HG02943 (cell line): ENCODE measurements around the gene CISD3.
"Not testable (repeated sequence)": the region's sequence is repeated elsewhere in the genome, so short reads cannot be mapped to it uniquely, and the experiment has no call there.

Source experiments
- ATAC-seq: cut with Tn5 transposase; IDR thresholded peaks from one replicate; pipeline ENCODE4 v1.9.1; 2021; ENCODE audit warnings: mild to moderate bottlenecking, low read depth, moderate library complexity; ENCODE audit not compliant: unreplicated experiment

Gene CISD3

GRCh38 chr17:38725066-38725465 is 5.1 kb upstream of the CISD3 start:
- no peak for ATAC-seq

- ATAC-seq, result not testable (repeated sequence)
These were observed 4.0 kb upstream of the CISD3 start for GRCh38 chr17:38726145-38726544.

- no peak for ATAC-seq
These were observed 2.4 kb upstream of the CISD3 start for GRCh38 chr17:38727736-38728135.

GRCh38 chr17:38728290-38728831 is 1.8 kb upstream of the CISD3 start:
- ATAC-seq, result no peak

- no peak for ATAC-seq
These were observed 714 bp upstream of the CISD3 start for GRCh38 chr17:38729368-38729885.

- no peak for ATAC-seq
These were observed 612 bp downstream of the CISD3 start for GRCh38 chr17:38730526-38731379.

DNA sequence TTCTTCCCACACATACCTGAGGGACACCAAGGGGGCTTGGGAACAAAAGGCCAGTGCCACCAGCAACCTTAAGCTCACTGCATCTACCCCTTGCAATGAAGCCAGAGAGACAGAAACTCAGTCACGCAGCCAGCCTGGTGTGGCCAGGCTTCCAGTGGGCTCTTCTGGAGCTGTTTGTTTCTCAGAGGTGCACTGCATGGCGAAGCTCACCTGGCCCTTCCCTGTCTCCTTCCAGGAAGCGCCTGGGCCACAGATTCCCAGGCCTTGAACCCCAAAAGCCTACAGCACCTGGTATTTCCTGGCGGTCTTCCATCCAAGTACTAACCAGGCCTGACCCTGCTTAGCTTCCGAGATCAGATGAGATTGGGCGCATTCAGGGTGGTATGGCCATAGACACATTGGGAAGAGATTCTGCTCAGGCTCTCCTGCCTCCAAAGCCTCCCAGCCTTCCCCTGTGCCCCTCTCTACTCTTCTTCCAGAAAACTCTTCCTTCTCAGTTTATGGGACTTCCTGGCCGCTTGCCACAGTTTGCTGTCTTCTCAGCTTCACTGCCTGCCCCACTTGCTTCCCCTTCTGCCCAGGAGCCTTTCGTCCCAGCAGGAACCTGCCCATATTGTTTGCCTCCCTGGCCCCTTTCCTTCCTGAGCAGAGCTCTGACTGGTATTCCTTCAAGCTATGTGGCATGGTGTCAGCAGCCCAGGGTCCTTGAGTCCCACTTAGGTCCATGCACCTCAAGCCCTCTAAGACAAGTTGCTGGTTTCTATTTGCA is 1.6 kb downstream of the CISD3 start:
- no peak for ATAC-seq

DNA sequence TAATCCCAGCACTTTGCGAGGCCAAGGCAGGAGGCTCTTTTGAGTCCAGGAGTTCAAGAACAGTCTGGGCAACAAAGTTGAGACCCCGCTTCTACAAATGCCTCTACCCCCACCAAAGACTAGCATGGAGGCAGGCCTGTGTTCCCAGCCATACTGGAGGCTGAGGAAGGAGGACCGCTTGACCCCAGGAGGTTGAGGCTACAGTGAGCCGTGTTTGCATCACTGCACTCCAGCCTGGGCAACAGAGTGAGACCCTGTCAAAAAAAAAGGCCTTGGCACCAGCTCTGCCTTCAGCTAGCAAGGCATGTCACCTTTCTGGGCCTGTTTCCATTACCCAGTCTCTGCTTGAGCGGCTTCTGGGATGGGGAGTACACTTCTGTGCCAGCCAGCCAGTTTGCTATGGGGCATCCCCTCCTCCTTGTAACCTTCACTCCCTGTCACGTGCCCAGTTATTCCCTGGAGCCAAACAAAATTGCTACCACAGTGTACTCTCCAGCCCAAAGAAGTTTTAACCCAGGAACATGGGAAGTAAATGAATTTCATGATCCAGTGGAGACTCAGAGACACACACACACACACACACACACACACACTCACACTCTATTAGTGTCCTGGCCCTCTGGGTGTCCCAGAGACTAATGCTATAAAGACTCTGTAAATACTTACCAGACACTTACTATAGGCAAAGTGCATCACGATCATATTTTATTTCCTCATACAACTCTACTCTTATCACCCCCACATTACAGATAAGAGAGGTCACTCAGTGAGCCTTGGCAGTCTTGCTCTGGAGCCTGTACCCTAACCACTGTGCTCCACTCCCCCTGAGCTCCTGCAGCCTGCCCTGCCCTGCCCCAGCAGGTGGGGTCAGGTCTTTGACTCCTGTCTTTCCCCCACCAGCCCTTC is 2.5 kb downstream of the CISD3 start:
- ATAC-seq, result no peak

DNA sequence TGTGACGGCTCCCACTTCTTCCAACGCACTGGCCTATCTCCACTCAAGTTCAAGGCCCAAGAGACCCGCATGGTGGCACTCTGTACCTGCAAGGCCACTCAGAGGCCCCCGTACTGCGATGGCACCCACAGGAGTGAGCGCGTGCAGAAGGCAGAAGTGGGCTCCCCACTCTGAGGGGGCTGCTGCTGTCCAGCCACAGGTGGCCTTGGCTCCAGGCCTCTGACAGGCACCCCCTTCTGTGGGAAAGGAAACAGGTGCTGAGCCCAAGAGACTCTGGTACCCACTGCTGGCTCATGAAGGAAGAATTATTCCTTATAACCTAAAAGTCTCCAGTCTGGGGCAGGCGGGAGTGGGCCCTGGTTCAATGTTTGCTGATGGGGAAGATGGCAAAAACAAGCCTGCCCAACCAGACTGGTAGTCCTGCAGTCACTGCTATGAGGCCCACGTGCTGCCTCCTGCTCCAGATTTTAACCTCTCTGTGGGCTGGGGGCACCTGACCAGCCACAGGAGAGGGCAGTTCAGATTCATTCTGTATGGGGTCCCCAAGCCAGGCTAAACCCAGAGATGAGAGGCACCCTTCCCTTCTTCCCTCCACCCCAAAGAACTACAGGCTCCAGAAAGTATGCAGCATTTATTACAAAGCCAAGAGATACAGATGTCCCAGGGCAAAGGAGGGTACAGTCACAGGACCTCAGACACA is 3.3 kb downstream of the CISD3 start:
- ATAC-seq, result no peak

GRCh38 chr17:38733982-38734973 is 4.1 kb downstream of the CISD3 start:
- no peak for ATAC-seq

- no peak for ATAC-seq
These were observed 5.2 kb downstream of the CISD3 start for GRCh38 chr17:38735161-38735997.

- ATAC-seq, result no peak
These were observed 8.0 kb downstream of the CISD3 start for GRCh38 chr17:38738007-38738662.

DNA sequence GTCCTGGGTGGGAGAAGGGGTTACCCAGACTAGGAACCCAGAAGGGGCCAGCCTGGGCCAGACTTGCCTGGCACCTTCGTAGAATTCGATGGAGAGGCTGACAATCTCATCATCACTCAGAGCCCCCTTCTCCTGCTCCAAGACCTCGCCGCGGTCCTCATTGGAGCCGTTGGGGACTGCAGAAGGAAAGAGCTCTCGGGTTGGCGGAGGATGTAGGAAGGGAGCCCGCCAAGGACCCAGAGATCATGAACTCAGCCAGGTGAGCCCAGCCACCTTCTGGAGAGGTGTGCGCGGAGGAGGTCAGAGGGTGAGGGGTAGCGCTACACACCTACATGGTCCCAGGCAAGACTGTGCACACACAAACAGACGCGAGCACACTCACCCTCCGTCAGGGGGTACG is 8.5 kb downstream of the CISD3 start:
- ATAC-seq, result no peak

DNA sequence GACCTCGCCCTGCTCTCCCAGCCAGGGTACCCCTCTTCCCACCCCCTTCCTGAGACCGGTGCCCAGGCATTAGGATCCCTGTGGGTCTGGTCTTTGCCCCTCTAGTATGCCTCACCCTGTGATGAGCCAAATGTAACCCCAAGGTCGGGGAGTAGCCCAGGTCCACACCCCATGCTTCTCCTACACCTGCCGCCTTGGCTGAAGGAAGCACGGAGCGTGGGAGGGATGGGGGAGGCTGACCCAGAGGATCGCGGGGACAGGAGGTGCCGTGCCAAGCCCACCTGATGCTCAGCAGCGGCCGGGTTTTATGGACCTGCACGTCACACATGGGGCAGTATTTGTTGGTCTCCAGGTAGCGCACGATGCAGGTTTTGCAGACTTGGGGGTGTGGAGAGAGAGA is 9.2 kb downstream of the CISD3 start:
- ATAC-seq, result no peak

DNA sequence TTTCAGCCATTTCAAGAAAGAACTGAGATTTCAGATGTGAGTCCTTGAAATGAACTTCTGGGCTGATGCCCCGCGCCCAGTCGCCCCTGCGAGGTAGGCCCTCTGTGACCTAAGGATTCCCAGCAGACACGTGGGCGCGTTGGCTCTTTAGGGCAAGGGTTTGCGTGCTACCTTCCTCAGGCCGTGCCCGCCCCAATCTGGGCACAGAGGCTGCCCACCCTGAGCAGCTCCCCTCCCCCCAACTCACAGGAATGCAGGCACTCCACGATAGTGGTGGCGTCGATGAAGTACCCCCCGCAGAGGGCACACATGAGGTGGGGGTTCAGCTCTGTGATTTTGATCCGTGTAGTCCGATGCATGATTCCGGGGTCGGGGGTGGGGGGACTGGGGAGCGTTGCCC is 9.9 kb downstream of the CISD3 start:
- no peak for ATAC-seq

- ATAC-seq, result no peak
These were observed 10.7 kb downstream of the CISD3 start for GRCh38 chr17:38740806-38741205.

GRCh38 chr17:38741461-38741860 is 11.3 kb downstream of the CISD3 start:
- ATAC-seq, result no peak
